K562 (cell line): ENCODE results near the gene PYDC1. TPM values are rescaled to one million over a fixed set of nuclear protein-coding genes. Genes with fewer than 3 reads are reported as not detected.

Source experiments
- ATF6 ChIP-seq: sonication (generic); formaldehyde crosslinking; IDR thresholded peaks from 2 replicates; pipeline ENCODE4 v1.4.0; 2020; ENCODE audit warnings: mild to moderate bottlenecking, missing genetic modification reagents
- BCL6 ChIP-seq: fragments of 250-450 bp; sonication (Bioruptor Pico); IDR thresholded peaks from 2 replicates; pipeline ENCODE4 v1.4.0; 2020
- CBX2 ChIP-seq: fragments of 200-600 bp; sonication (generic); IDR thresholded peaks from one replicate; pipeline ENCODE4 v1.6.1; 2012; ENCODE audit warnings: mild to moderate bottlenecking, low read length, inconsistent platforms; ENCODE audit not compliant: insufficient read depth, poor library complexity, severe bottlenecking
- CHD1 ChIP-seq: fragments of 200-600 bp; sonication (generic); IDR thresholded peaks from one replicate; pipeline ENCODE4 v1.6.1; 2012; ENCODE audit warnings: mild to moderate bottlenecking, moderate library complexity, low read length, inconsistent platforms
- GATAD2B ChIP-seq: fragments of 450-650 bp; IDR thresholded peaks from 2 replicates; pipeline ENCODE4 v1.6.1; 2017; ENCODE audit warnings: mild to moderate bottlenecking, borderline replicate concordance
- GTF3C2 ChIP-seq: IDR thresholded peaks from 3 replicates; pipeline ENCODE4 v1.6.1; 2011; ENCODE audit warnings: borderline replicate concordance, mild to moderate bottlenecking, moderate library complexity; ENCODE audit not compliant: insufficient read length; ENCODE audit errors: extremely low read depth
- HES1 ChIP-seq: fragments of 450-650 bp; IDR thresholded peaks from 2 replicates; pipeline ENCODE4 v1.6.1; 2016; ENCODE audit warnings: low read depth, mild to moderate bottlenecking, moderate library complexity
- KAT2B ChIP-seq: IDR thresholded peaks from one replicate; pipeline ENCODE4 v1.6.1; 2012; ENCODE audit warnings: low read depth, mild to moderate bottlenecking, control low read depth, inconsistent platforms, low read length, moderate library complexity
- MYNN ChIP-seq, 2 experiments: sonication (generic); formaldehyde crosslinking in 1 of 2; IDR thresholded peaks; 2 replicates each; pipeline versions ENCODE4 v1.5.0 to v1.6.1; 2016 to 2020; ENCODE audit warnings: antibody characterized with exemption in 1 of 2, missing genetic modification reagents in 1 of 2
- NR3C1 ChIP-seq: sonication (generic); formaldehyde crosslinking; IDR thresholded peaks from 2 replicates; pipeline ENCODE4 v1.8.1; 2022; ENCODE audit warnings: missing genetic modification reagents
- PYGO2 ChIP-seq: fragments of 450-650 bp; IDR thresholded peaks from 2 replicates; pipeline ENCODE4 v1.6.1; 2016; ENCODE audit warnings: mild to moderate bottlenecking, missing genetic modification characterization, moderate library complexity, missing compliant biosample characterization
- RAD21 ChIP-seq, 2 experiments: fragments of 250-450 bp in 1 of 2; fragments of 450-650 bp in 1 of 2; sonication (Bioruptor Pico) in 1 of 2; formaldehyde crosslinking in 1 of 2; IDR thresholded peaks in 1 of 2; conservative IDR thresholded peaks in 1 of 2; 2 replicates each; pipeline versions ENCODE4 v1.4.0 to v1.8.0; 2020 to 2022; ENCODE audit warnings: mild to moderate bottlenecking in 2 of 2, moderate library complexity in 1 of 2
- SMARCC2 ChIP-seq: fragments of 450-650 bp; IDR thresholded peaks from 2 replicates; pipeline ENCODE4 v1.6.1; 2017; ENCODE audit warnings: antibody characterized with exemption, moderate library complexity, mild to moderate bottlenecking, low read depth
- SRSF9 ChIP-seq: fragments of 200-400 bp; formaldehyde crosslinking; IDR thresholded peaks from 2 replicates; pipeline ENCODE4 v1.6.1; 2017; ENCODE audit warnings: low read depth, low read length, borderline replicate concordance
- TRIM28 ChIP-seq: fragments of 450-650 bp; IDR thresholded peaks from 2 replicates; pipeline ENCODE4 v1.6.1; 2017
- WHSC1 ChIP-seq: IDR thresholded peaks from one replicate; pipeline ENCODE4 v1.6.1; 2012; ENCODE audit warnings: low read length, control low read depth, inconsistent platforms
- ZBTB8A ChIP-seq: fragments of 450-650 bp; IDR thresholded peaks from 2 replicates; pipeline ENCODE4 v1.6.1; 2018; ENCODE audit warnings: mild to moderate bottlenecking, moderate library complexity; ENCODE audit not compliant: partially characterized antibody
- ZFP1 ChIP-seq: fragments of 450-650 bp; formaldehyde crosslinking; IDR thresholded peaks from 2 replicates; pipeline ENCODE4 v1.4.0; 2020; ENCODE audit warnings: mild to moderate bottlenecking, mixed read lengths
- ZNF12 ChIP-seq: sonication (generic); formaldehyde crosslinking; IDR thresholded peaks from 2 replicates; pipeline ENCODE4 v1.4.0; 2020; ENCODE audit warnings: mild to moderate bottlenecking, missing genetic modification reagents
- ZNF282 ChIP-seq: sonication (generic); formaldehyde crosslinking; IDR thresholded peaks from 2 replicates; pipeline ENCODE4 v1.8.1; 2023; ENCODE audit warnings: missing genetic modification reagents
- ZNF436 ChIP-seq: fragments of 250-450, 450-650 bp; sonication (Bioruptor Pico); formaldehyde crosslinking; IDR thresholded peaks from 2 replicates; pipeline ENCODE4 v1.7.0; 2020; ENCODE audit warnings: mild to moderate bottlenecking
- ZNF57 ChIP-seq: fragments of 450-650 bp; formaldehyde crosslinking; IDR thresholded peaks from 2 replicates; pipeline ENCODE4 v1.4.0; 2020; ENCODE audit warnings: mild to moderate bottlenecking, moderate library complexity
- ZSCAN32 ChIP-seq: fragments of 450-650 bp; formaldehyde crosslinking; IDR thresholded peaks from 2 replicates; pipeline ENCODE4 v1.4.0; 2020; ENCODE audit warnings: mild to moderate bottlenecking, moderate library complexity
- polyA plus RNA-seq, 8 experiments: library from polyadenylated mRNA; depleted of rRNA in 4 of 8; stranded (reverse) in 5 of 8; unstranded in 3 of 8; fragments of >200 nt; fragmentation: Nextera tagmentation in 2 of 8; fragmentation: Illumina TruSeq in 1 of 8; extraction: Ambion mirVana in 2 of 8; extraction: Trizol in 1 of 8; gene quantifications; 2 replicates each; pipeline versions ENCODE4 v1.2.1 to v1.2.3, GENCODE V29; 2011 to 2014; ENCODE audit warnings: inconsistent platforms in 1 of 8, missing spikeins in 1 of 8
- total RNA-seq, 7 experiments: library from RNA; depleted of rRNA in 6 of 7; stranded (reverse); fragments of >200 nt in 6 of 7; fragmentation: Illumina TruSeq in 2 of 7; extraction: Trizol in 2 of 7; gene quantifications; 2 replicates each; pipeline versions ENCODE4 v1.2.1 to v1.2.3, GENCODE V29; 2011 to 2021; ENCODE audit warnings: low replicate concordance in 1 of 7
- TF ChIP-seq, protein P1 (sequence below): sonication (generic); formaldehyde crosslinking; IDR thresholded peaks from 2 replicates; pipeline ENCODE4 v1.8.0; 2022; ENCODE audit warnings: mild to moderate bottlenecking, low read depth, missing genetic modification reagents

PYDC1 gene
- total and polyA plus RNA-seq, 9 of the 15 experiments (the other 6 are each of a cell fraction or from before 2014, with no cell fraction given) = not detected

GRCh38 chr16:31253642-31254045 is 36.7 kb upstream of the PYDC1 start (continued):
- TF ChIP-seq, protein P1, sequence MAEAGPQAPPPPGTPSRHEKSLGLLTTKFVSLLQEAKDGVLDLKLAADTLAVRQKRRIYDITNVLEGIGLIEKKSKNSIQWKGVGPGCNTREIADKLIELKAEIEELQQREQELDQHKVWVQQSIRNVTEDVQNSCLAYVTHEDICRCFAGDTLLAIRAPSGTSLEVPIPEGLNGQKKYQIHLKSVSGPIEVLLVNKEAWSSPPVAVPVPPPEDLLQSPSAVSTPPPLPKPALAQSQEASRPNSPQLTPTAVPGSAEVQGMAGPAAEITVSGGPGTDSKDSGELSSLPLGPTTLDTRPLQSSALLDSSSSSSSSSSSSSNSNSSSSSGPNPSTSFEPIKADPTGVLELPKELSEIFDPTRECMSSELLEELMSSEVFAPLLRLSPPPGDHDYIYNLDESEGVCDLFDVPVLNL (CRISPR knock-in tag) = no peak
- TF ChIP-seq TRIM28 (peak; percentile 61; the same call in 1 of the 2 replicates), GTF3C2 (no peak), KAT2B (no peak), GATAD2B (no peak), HES1 (peak; percentile 42; the same call in 1 of the 2 replicates), NR3C1 (no peak), CHD1 (no peak), ZBTB8A (no peak), ZFP1 (CRISPR knock-in tag) (no peak), BCL6 (no peak), ZNF57 (CRISPR knock-in tag) (no peak), ZNF282 (CRISPR knock-in tag) (no peak), ZNF436 (CRISPR knock-in tag) (no peak), PYGO2 (no peak), ATF6 (CRISPR knock-in tag) (no peak), RAD21 (CRISPR knock-in tag; conservative IDR thresholded peaks at IDR 0.05 in 1 of 2, IDR thresholded peaks at IDR 0.05 in 1 of 2) (no peak; a peak in 1 of 4 replicates), SMARCC2 (peak; percentile 62; the same call in 1 of the 2 replicates), SRSF9 (no peak), WHSC1 (no peak), ZSCAN32 (CRISPR knock-in tag) (no peak), CBX2 (no peak), ZNF12 (CRISPR knock-in tag) (no peak), MYNN (IDR thresholded peaks at IDR 0.05) (peak; percentile 41; the same call in 1 of the 2 replicates), MYNN (CRISPR knock-in tag; IDR thresholded peaks at IDR 0.05) (no peak)
